ENCODE results near the gene KCNJ15.
"Not testable (repeated sequence)": the region's sequence is repeated elsewhere in the genome, so short reads cannot be mapped to it uniquely, and the experiment has no call there.

DNA sequence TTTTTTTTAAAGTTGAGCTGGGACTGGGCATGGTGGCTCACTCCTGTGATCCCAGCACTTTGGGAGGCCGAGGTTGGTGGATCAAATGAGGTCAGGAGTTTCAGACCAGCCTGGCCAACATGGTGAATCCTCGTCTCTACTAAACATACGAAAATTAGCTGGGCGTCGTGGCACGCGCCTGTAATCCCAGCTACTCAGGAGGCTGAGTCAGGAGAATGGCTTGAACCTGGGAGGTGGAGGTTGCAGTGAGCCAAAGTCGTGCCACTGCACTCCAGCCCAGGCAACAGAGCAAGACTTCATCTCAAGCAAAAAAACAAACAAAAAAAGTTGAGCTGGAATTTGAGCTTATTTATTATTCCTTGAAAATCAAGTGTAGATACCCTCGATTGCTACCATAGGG, 21.5 kb upstream of the KCNJ15 start:
- TF ChIP-seq, protein P1, sequence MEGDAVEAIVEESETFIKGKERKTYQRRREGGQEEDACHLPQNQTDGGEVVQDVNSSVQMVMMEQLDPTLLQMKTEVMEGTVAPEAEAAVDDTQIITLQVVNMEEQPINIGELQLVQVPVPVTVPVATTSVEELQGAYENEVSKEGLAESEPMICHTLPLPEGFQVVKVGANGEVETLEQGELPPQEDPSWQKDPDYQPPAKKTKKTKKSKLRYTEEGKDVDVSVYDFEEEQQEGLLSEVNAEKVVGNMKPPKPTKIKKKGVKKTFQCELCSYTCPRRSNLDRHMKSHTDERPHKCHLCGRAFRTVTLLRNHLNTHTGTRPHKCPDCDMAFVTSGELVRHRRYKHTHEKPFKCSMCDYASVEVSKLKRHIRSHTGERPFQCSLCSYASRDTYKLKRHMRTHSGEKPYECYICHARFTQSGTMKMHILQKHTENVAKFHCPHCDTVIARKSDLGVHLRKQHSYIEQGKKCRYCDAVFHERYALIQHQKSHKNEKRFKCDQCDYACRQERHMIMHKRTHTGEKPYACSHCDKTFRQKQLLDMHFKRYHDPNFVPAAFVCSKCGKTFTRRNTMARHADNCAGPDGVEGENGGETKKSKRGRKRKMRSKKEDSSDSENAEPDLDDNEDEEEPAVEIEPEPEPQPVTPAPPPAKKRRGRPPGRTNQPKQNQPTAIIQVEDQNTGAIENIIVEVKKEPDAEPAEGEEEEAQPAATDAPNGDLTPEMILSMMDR (IDR thresholded peaks at IDR 0.05 in 8 of 11, conservative IDR thresholded peaks at IDR 0.05 in 3 of 11) = not testable (repeated sequence)
- not testable (repeated sequence) for TF ChIP-seq POLR2A (IDR thresholded peaks at IDR 0.05)

Measured in spleen (tissue), 7 donors.